Measurements from ENCODE around the gene DRD2.

DRD2 gene

GRCh38 chr11:113372309-113372708 lies 102.9 kb downstream of the DRD2 start:
- DNase-seq (ENCODE audit: low read depth, low spot score), result no peak

- DNase-seq (ENCODE audit: low read depth, low spot score), result no peak
Observed at GRCh38 chr11:113370634-113371033, 104.6 kb downstream of the DRD2 start.

- DNase-seq (ENCODE audit: low read depth, low spot score), result no peak
Observed at GRCh38 chr11:113369411-113369810, 105.8 kb downstream of the DRD2 start.

GRCh38 chr11:113365895-113366294 lies 109.3 kb downstream of the DRD2 start:
- no peak for DNase-seq (ENCODE audit: low read depth, low spot score)

- DNase-seq (ENCODE audit: low read depth, low spot score), result no peak
Observed at GRCh38 chr11:113363996-113364641, 111.1 kb downstream of the DRD2 start.

GRCh38 chr11:113363406-113363805 lies 111.8 kb downstream of the DRD2 start:
- DNase-seq (ENCODE audit: low read depth, low spot score), result no peak

All from astrocyte of the hippocampus (primary cell).